Right atrium auricular region (tissue), 2 donors: ENCODE data around the gene PPM1K. TPM values are rescaled to one million over a fixed set of nuclear protein-coding genes. Genes with fewer than 3 reads are reported as not detected.

Experiments
- DNase-seq: peaks from one replicate; pipeline ENCODE4 v3.0.0-alpha.2; 2019; ENCODE audit warnings: low spot score
- H3K27ac ChIP-seq, 2 donors: fragments of 200-600 bp; sonication (generic); 1 replicate in 1 of 2; 2 replicates in 1 of 2; pipeline ENCODE4 v1.5.1; 2016 to 2019
- H3K27me3 ChIP-seq, 2 donors: fragments of 200-600 bp; sonication (generic); one replicate each; pipeline versions ENCODE4 v1.5.1 to v1.6.0; 2017 to 2019
- H3K36me3 ChIP-seq: fragments of 200-600 bp; sonication (generic); one replicate; pipeline ENCODE4 v1.5.1; 2016
- H3K4me1 ChIP-seq, 2 donors: fragments of 200-600 bp; sonication (generic); one replicate each; pipeline versions ENCODE4 v1.5.1 to v1.6.0; 2017 to 2019
- H3K4me3 ChIP-seq, 2 donors: fragments of 200-600 bp; sonication (generic); 1 replicate in 1 of 2; 2 replicates in 1 of 2; pipeline ENCODE4 v1.5.1; 2017 to 2019; ENCODE audit warnings: mild to moderate bottlenecking in 1 of 2, moderate library complexity in 1 of 2
- H3K9me3 ChIP-seq, 2 donors: fragments of 200-600 bp; sonication (generic); one replicate each; pipeline ENCODE4 v1.5.1; 2019
- CTCF ChIP-seq, 2 donors: fragments of 200-600 bp; sonication (generic); IDR thresholded peaks; one replicate each; pipeline ENCODE4 v1.5.1; 2019; ENCODE audit warnings: antibody characterized with exemption in 2 of 2
- total RNA-seq, 2 donors: library from RNA; depleted of rRNA; stranded (reverse); fragments of >200 nt; gene quantifications; one replicate each; pipeline ENCODE4 v1.1.0, GENCODE V29; 2016

Gene PPM1K
- total RNA-seq, 2 donors from 2014 or later: 45.2 to 168 TPM

GRCh38 chr4:88223516-88223915 lies 60.8 kb downstream of the PPM1K start:
- TF ChIP-seq CTCF (IDR thresholded peaks at IDR 0.05): no peak
- no peaks in the 10 kb centered on the region for H3K36me3 ChIP-seq
- H3K4me1 ChIP-seq: peaks cover 0 to 9% of the 10 kb centered on the region in 2 donors
- H3K9me3 ChIP-seq: no peaks in the 10 kb centered on the region
- DNase-seq: no peak
- H3K27me3 ChIP-seq: no peaks in the 10 kb centered on the region
- H3K4me3 ChIP-seq: no peak overlapping the region
- H3K27ac ChIP-seq: no peak overlapping the region

GRCh38 chr4:88219099-88219498 lies 65.3 kb downstream of the PPM1K start:
- Histone ChIP-seq H3K36me3 (no peaks in the 10 kb centered on the region), H3K9me3 (no peaks in the 10 kb centered on the region), H3K27me3 (no peaks in the 10 kb centered on the region), H3K4me1 (no peaks in the 10 kb centered on the region), H3K27ac (no peak overlapping the region), H3K4me3 (no peak overlapping the region)
- DNase-seq: no peak
- TF ChIP-seq CTCF (IDR thresholded peaks at IDR 0.05): peak; percentile 68 to 79

GRCh38 chr4:88217169-88217568 lies 67.2 kb downstream of the PPM1K start:
- Histone ChIP-seq H3K4me3 (no peak overlapping the region), H3K27me3 (no peaks in the 10 kb centered on the region), H3K9me3 (no peaks in the 10 kb centered on the region), H3K27ac (no peak overlapping the region), H3K36me3 (no peaks in the 10 kb centered on the region), H3K4me1 (no peaks in the 10 kb centered on the region)
- no peak for TF ChIP-seq CTCF (IDR thresholded peaks at IDR 0.05)
- no peak for DNase-seq

- Histone ChIP-seq H3K27me3 (no peaks in the 10 kb centered on the region), H3K27ac (no peak overlapping the region), H3K4me3 (no peak overlapping the region), H3K9me3 (no peaks in the 10 kb centered on the region), H3K36me3 (no peaks in the 10 kb centered on the region), H3K4me1 (no peaks in the 10 kb centered on the region)
- no peak for DNase-seq
- no peak for TF ChIP-seq CTCF (IDR thresholded peaks at IDR 0.05)
Observed at GRCh38 chr4:88216395-88216794, 68.0 kb downstream of the PPM1K start.

- no peak overlapping the region for H3K4me3 ChIP-seq
Observed at GRCh38 chr4:88215351-88215750, 69.0 kb downstream of the PPM1K start.

More at GRCh38 chr4:88215351-88215750, 69.0 kb downstream of the PPM1K start:
- H3K4me1 ChIP-seq: no peaks in the 10 kb centered on the region
- no peaks in the 10 kb centered on the region for H3K9me3 ChIP-seq
- DNase-seq: no peak
- H3K36me3 ChIP-seq: no peaks in the 10 kb centered on the region
- H3K27ac ChIP-seq: no peak overlapping the region
- TF ChIP-seq CTCF (IDR thresholded peaks at IDR 0.05): no peak
- H3K27me3 ChIP-seq: no peaks in the 10 kb centered on the region
